Astrocyte (in vitro differentiated cells and primary cell): Measurements from ENCODE around the gene RPS21.

ENCODE experiments used
- CTCF ChIP-seq: IDR thresholded peaks from 2 replicates; pipeline ENCODE4 v1.5.1; 2011; ENCODE audit warnings: low read depth, mild to moderate bottlenecking, inconsistent platforms, low read length, moderate library complexity; ENCODE audit not compliant: insufficient read depth
- EZH2 ChIP-seq: IDR thresholded peaks from 2 replicates; pipeline ENCODE4 v1.6.1; 2012; ENCODE audit warnings: mild to moderate bottlenecking, low read length, inconsistent platforms; ENCODE audit not compliant: insufficient read depth

GRCh38 chr20:62346398-62347150, 40.3 kb upstream of the RPS21 start:
- TF ChIP-seq CTCF (no peak), EZH2 (no peak)
